ENCODE measurements around the gene HSPA4. TPM values are rescaled to one million over a fixed set of nuclear protein-coding genes. Genes with fewer than 3 reads are reported as not detected.

HSPA4 gene
- total and polyA plus RNA-seq, 2 donors (not counting 3 experiments of a cell fraction or from before 2014, with no cell fraction given): 11.2 to 161 TPM

DNA sequence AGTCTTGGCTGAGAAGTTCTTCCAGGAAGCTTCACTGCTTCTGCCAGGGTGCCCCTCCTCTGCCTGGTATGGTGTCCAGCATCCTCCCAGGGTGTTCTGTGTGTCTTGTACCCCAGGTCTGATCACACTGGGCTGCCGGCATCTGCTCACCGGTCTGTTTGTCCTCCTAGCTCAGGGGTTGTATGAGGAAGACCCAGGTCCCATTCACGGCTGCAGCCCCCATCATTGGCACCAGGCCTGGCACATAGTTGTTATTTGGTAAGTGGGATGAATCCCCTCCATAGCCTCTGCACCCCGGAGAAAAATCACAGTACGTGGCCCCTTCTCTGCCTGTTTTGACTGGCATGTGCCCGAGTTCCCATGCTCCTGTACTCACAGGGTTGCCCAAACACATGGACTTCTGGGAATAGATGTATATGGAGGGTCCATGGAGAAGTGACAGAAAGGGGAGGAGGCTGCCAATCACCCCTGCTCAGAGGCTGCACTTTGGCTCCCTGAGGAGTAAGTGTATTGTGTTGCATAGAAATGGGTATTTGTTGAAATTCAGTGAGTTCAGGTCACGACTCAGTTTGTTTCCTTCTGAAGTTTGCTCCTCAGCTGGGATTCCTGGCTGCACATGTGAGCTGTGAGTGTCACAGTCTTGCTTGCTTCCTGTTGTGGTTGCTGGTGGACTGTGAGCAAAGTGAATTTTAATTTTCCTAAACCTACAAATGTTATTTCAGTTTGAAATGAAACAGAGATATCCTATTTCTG lies 96.2 kb downstream of the HSPA4 start:
- TF ChIP-seq FOS (IDR thresholded peaks at IDR 0.05; ENCODE audit: borderline replicate concordance, insufficient read depth, low read length) (no peak), GATA2 (IDR thresholded peaks at IDR 0.05; ENCODE audit: insufficient read depth, insufficient read length, low read depth, low read length) (no peak), JUN (IDR thresholded peaks at IDR 0.05; ENCODE audit: borderline replicate concordance, insufficient read depth, insufficient read length, low read depth) (no peak), EZH2 (IDR thresholded peaks at IDR 0.05; ENCODE audit: borderline replicate concordance, low read depth, low read length, severe bottlenecking) (no peak), MYC (IDR thresholded peaks at IDR 0.05; ENCODE audit: low read depth, low read length) (no peak), POLR2A (IDR thresholded peaks at IDR 0.05; ENCODE audit: low read depth, low read length) (no peak), POLR2AphosphoS5 (IDR thresholded peaks at IDR 0.05; ENCODE audit: insufficient read depth, low read depth, low read length) (no peak)
- TF ChIP-seq, protein P1, sequence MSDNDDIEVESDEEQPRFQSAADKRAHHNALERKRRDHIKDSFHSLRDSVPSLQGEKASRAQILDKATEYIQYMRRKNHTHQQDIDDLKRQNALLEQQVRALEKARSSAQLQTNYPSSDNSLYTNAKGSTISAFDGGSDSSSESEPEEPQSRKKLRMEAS (IDR thresholded peaks at IDR 0.05; ENCODE audit: insufficient read depth, insufficient read length): no peak
- no peak overlapping the region for H3K9ac ChIP-seq (replicated peaks; ENCODE audit: extremely low read depth, insufficient read depth, low read length)
- FAIRE-seq (no peak), DNase-seq (ENCODE audit: low read depth, low spot score) (no peak)
- H3K9me3 ChIP-seq (replicated peaks; ENCODE audit: control insufficient read depth, insufficient read depth, low read length): no peaks in the 10 kb centered on the region
- no peak overlapping the region for H3K4me3 ChIP-seq (replicated peaks in 1 of 3; ENCODE audit: insufficient read depth in 1 of 3, low read depth in 1 of 3, low read length in 3 of 3)
- CTCF ChIA-PET: interaction anchor here (1.4 kb wide), 1 partner anchor 100 kb away, joined by 4 read pairs; no protein-coding TSS in a partner anchor
- no peaks in the 10 kb centered on the region for H3K9me1 ChIP-seq (replicated peaks; ENCODE audit: control insufficient read depth, extremely low read depth, insufficient read depth, low read length)
- H3K4me2 ChIP-seq (ENCODE audit: insufficient read depth, low read length): no peak overlapping the region
- no peak overlapping the region for H3K27ac ChIP-seq (ENCODE audit: insufficient read depth, low read depth, low read length)
- no peaks in the 10 kb centered on the region for H3K36me3 ChIP-seq (ENCODE audit: control insufficient read depth in 2 of 2, extremely low read depth in 1 of 2, insufficient read depth in 2 of 2, low read length in 2 of 2)
- H2AFZ ChIP-seq (ENCODE audit: low read depth, low read length): no peak overlapping the region
- no peaks in the 10 kb centered on the region for H4K20me1 ChIP-seq (replicated peaks; ENCODE audit: control insufficient read depth, extremely low read depth, insufficient read depth, low read length)
- intact Hi-C loops (cut with micrococcal nuclease): no loop called here
- POLR2A ChIA-PET: no interaction called here
- no TSS peak for BruUV-seq (replicated peaks)
- dilution Hi-C loops (cut with MboI; ENCODE audit: extremely low pct_ligation_motif_present, low sequenced_read_pairs): no loop called here
- no peaks in the 10 kb centered on the region for H3K79me2 ChIP-seq (ENCODE audit: control insufficient read depth, insufficient read depth, low read length)
- no peaks in the 10 kb centered on the region for H3K4me1 ChIP-seq (ENCODE audit: control insufficient read depth, extremely low read depth, insufficient read depth, low read length)
- peaks cover 0 to 2% of the 10 kb centered on the region in 2 experiments for H3K27me3 ChIP-seq (ENCODE audit: control insufficient read depth in 2 of 2, insufficient read depth in 2 of 2, low read length in 2 of 2)
